Activated T-helper 1 cell treated with anti-CD3 and anti-CD28 coated beads, Interleukin-2, amount 50 U/mL, for 16 hours (primary cell): Measurements from ENCODE around the gene LRRC36.
A peak's percentile ranks its signal among the peaks of the same experiment; 100 is the strongest.

ENCODE experiments used
- DNase-seq, 2 donors: peaks; one replicate each; pipeline ENCODE4 v3.0.0-alpha.2; 2020; ENCODE audit warnings: low read depth in 1 of 2, low spot score in 1 of 2

Gene LRRC36, protein sequence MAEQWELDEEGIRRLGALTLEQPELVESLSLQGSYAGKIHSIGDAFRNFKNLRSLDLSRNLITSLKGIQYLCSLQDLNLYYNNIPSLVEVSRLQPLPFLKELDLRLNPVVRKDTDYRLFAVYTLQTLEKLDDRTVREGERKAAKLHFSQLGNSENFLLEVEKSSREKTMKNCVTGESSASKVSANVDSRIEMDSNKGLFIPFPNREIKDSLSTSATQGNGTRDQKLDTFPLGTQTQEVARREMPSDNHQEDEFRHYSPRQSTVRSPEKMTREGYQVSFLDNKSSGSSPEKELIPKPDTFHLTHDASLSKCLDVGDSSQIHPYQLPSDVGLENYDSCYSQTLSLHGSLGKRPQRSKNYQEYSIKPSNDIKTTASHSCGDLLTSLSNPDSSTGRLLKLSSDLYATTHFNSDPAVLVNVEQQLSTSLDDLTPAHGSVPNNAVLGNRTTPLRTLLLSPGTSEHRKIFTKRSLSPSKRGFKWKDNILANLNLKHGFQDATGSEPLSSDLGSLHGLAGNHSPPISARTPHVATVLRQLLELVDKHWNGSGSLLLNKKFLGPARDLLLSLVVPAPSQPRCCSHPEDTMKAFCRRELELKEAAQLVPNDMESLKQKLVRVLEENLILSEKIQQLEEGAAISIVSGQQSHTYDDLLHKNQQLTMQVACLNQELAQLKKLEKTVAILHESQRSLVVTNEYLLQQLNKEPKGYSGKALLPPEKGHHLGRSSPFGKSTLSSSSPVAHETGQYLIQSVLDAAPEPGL

DNA sequence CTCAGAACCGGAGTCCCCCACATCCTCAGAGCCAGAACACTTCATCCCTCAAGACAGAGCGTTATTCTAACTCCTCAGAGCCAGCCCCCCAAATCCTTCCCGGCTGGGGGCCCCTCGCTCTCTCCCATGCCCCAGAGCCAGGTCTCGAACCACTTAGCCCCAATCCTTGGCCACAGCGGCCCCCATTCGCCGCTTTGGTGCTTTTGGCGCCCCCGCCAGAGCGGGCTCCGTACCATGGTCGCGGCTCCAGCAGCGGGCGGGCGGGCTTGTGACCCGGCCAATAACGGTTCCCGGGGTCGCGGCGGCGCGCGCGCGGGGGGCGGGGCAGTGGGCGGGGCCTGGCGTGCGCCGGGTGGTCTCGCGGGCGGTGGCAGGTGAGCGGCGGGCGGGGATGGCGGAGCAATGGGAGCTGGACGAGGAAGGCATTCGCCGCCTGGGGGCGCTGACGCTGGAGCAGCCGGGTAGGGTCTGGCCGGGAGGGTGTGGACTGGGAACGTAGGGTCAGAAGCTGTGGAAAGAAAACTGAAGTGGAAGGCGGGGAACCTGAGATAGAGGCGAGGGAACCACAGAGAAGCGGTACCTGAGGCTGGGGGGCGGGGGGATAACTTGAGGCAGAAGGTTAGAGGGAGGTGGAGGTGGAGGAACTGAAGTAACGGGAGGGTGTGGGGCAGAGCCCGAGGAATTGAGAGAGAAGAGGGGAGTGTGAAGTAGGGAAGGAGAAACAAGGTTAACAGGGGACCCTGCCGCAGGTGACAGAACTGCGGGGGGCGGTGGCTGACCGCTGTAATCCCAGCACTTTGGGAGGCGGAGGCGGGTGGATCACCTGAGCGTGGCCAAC lies at the start of gene LRRC36, which contains the start of gene KCTD19:
Gene LRRC36, plus strand, starts transcription at position 344 of the 838 bp plus-strand sequence. Its CDS starts 48 bp downstream, at position 392.
Gene KCTD19, minus strand, starts transcription at position 270 of the 838 bp plus-strand sequence. Its CDS starts 34 bp downstream, at position 236.
- peak; percentile 6 to 14 for DNase-seq

DNA sequence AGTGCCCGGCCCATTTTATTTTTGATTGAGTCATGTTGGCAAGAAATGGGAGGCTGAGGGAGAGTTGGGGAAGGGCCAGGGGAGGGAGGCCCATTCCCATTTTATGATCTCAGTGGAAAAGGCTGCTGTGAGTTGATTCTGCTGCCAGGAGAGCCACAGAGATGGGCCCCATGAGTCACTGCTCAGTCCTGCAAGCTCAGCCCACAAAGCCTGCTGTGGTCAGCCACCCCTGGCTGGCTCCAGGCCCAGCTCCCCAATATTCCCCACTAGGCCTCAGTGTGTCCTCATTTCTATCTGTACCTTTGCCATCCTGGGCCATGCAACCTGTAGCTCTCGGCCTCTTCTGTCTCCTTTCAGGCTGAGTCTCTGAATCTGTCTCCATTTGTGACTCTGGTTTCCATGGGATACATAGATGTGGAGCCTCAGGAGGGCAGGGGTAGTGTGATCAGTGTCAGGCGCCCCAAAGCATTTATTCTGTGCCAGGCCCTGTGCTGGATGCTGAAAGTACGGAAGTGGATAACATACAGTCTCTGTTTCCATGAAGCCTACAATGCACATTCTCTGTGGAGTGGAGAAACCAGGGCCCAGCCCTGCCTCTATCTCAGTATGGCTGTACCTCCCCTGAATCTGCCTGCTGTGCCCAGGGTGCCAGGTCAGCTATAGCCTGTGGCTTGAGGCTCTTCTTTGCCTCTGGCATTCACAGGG lies 49.2 kb upstream of the LRRC36 start:
- no peak for DNase-seq

- DNase-seq: no peak
Observed at GRCh38 chr16:67277999-67278772, 48.4 kb upstream of the LRRC36 start.

DNA sequence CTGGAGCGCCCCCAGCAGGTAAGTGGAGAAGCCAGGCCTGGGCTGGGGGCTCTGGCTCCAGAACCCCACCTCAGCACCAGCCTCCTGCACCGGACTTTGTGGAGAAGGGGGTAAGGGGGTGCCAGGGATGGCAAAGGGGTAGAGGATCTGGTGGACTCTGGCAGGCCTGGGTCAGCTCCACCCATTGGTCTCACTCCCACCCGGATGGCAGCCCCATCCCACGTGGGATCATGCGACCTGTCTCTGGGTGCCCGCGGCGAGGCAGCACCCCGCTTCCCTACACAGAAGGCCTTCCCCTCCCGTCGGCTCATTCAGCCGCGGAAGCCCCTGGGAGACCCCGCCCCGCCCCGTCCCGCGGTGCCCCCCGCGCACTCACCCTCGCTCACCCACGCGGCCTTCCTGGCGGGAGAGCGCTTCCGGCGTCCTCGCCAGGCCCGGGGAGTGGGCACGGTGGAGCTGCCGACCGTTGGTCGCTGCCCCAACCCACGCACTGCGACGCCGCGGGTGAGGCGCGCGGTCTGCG lies 47.8 kb upstream of the LRRC36 start:
- DNase-seq: no peak

GRCh38 chr16:67279296-67280089 lies 47.1 kb upstream of the LRRC36 start, which contains the start of gene PLEKHG4:
PLEKHG4 (plus strand) TSS chr16:67279532; CDS start chr16:67280045, 513 bp downstream.
- DNase-seq: peak; percentile 54 to 78

DNA sequence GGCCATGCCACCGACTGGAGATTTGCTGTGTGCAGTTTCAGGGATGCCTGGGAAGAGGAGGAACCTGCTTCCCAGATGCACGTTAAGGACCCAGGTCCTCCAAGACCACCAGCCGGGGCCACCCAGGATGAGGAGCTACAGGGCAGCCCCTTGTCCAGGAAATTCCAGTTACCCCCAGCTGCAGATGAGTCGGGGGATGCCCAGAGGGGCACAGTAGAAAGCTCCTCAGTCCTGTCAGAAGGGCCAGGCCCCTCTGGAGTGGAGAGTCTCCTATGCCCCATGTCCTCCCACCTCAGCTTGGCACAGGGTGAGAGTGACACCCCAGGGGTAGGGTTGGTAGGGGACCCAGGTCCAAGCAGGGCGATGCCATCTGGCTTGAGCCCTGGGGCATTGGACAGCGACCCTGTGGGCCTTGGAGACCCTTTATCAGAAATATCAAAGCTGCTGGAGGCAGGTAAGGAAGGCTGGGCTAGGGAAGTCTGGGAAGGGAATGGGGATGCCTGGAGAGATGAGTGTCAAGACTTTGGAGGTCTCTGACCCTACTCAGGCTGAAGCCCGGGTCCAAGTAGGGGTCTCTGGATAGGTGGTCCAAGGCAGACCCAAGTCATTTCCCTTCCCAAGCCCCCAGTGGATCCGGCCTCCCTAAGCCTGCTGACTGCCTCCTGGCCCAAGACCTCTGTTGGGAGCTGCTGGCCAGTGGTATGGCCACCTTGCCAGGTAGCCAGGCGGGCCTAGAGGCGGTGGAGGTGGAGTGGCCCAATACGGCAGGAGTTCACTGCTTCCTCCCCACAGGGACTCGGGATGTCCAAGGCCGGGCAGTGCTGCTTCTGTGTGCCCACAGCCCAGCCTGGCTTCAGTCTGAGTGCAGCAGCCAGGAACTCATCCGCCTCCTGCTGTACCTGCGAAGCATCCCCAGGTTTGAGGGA lies 46.3 kb upstream of the LRRC36 start:
- no peak for DNase-seq

DNA sequence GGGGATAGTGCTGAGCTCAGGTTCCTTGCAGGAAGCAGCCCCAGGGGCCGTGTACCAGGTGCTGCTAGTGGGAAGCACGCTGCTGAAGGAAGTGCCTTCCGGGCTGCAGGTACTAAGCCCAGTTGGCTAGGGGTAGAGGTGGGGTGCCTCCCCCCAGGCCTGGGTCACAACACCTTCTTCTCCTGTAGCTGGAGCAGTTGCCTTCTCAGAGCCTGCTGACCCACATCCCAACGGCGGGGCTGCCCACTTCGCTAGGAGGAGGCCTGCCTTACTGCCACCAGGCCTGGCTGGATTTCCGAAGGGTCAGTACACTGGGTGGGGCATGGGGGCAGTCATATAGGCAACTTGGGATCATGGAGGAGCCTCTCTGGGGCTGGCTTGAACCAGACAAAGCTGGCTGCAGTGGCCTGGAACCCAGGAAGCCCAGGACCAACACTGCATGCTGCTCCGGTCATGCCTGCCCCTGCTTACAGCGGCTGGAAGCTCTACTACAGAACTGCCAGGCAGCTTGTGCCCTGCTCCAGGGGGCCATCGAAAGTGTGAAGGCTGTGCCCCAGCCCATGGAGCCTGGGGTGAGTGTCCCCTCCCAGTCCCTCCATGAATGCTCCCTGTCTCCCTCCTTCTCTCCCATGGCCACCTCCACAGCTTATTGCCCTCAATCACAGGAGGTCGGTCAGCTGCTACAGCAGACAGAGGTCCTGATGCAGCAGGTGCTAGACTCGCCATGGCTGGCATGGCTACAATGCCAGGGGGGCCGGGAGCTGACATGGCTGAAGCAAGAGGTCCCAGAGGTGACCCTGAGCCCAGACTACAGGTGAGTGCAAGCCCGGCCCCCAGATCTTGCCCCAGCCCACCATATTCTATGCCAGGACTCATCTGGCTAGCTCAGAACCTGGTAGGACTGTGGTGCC lies 44.8 kb upstream of the LRRC36 start:
- DNase-seq: no peak

DNA sequence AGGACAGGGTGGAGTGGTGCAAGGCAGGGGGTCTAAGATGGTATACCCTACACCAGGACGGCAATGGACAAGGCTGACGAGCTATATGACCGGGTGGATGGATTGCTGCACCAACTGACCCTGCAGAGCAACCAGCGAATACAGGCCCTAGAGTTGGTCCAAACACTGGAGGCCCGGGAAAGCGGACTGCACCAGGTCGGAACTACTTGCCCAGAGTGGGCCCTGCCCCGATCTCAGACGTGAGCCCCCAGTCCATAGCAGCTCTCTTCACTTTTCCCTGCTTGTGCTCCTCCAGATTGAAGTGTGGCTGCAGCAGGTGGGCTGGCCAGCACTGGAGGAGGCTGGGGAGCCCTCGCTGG lies 44.2 kb upstream of the LRRC36 start:
- no peak for DNase-seq

- no peak for DNase-seq
Observed at GRCh38 chr16:67283039-67283825, 43.4 kb upstream of the LRRC36 start.

DNA sequence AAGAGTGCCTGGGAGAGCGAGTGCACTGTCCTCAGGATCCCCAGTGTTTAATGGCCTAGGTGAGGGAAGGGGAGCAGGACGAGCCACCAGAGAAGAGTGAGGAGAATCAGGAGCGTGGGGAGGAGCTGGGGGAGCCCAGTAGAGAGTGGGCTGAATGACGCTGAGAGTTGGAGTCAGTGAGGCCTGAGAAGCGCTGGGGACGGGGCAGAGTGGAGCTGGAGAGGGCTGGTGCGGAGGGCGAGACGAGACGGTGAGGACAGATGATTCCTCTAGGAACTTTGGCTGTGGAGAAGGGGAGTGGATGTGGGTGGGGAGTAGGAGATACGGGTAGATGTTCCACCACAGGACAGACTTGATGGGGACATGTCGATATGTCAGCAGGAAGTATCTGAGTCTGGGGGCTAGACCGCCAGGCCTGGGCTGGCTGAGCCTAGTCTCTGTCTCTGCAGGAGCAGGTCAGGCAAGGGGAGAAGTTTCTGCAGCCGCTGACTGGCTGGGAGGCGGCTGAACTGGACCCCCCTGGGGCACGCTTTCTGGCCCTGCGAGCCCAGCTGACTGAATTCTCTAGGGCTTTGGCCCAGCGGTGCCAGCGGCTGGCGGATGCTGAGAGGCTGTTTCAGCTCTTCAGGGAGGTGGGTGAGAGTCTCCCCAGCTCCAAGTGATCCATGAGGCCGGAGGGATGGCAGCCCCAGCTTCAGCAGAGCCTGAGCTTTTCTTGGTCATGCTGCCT lies 42.6 kb upstream of the LRRC36 start:
- DNase-seq: no peak

DNA sequence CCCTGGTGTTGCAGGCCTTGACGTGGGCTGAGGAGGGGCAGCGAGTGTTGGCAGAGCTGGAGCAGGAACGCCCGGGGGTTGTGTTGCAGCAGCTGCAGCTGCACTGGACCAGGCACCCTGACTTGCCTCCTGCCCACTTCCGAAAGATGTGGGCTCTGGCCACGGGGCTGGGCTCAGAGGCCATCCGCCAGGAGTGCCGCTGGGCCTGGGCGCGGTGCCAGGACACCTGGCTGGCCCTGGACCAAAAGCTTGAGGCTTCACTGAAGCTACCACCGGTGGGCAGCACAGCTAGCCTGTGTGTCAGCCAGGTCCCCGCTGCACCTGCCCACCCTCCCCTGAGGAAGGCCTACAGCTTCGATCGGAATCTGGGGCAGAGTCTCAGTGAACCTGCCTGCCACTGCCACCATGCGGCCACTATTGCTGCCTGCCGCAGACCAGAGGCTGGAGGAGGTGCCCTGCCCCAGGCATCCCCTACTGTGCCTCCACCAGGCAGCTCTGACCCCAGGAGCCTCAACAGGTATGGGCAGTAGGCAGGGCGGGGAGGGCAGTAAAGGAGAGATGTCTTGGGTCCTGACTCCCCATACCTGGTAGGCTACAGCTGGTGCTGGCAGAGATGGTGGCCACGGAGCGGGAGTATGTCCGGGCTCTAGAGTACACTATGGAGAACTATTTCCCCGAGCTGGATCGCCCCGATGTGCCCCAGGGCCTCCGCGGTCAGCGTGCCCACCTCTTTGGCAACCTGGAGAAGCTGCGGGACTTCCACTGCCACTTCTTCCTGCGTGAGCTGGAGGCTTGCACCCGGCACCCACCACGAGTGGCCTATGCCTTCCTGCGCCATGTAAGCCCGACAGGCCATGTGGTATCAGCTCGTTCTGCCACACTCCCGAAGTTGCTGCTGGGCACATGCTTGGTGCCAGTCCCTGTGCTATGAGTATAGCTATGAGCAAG lies 41.6 kb upstream of the LRRC36 start:
- DNase-seq: no peak

DNA sequence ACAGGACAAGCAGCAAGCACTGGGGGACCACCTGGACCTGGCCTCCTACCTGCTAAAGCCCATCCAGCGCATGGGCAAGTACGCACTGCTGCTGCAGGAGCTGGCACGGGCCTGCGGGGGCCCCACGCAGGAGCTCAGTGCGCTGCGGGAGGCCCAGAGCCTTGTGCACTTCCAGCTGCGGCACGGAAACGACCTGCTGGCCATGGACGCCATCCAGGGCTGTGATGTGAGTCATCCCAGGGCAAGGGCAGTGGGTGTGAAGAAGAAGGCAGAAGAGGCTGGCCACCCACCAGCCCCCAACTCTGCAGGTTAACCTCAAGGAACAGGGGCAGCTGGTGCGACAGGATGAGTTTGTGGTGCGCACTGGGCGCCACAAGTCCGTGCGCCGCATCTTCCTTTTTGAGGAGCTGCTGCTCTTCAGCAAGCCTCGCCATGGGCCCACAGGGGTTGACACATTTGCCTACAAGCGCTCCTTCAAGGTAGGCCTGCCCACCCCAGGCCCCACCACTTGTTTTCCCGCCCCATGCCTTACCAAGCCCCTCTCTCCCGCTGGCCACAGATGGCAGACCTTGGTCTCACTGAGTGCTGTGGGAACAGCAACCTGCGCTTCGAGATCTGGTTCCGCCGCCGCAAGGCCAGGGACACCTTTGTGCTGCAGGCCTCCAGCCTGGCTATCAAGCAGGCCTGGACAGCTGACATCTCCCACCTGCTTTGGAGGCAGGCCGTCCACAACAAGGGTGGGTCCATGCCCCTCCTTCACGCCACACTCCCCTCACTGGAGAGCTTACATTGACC lies 40.0 kb upstream of the LRRC36 start:
- no peak for DNase-seq

- no peak for DNase-seq
Observed at GRCh38 chr16:67287960-67288359, 38.7 kb upstream of the LRRC36 start.
